Pons (tissue), 1 donor: Measurements from ENCODE around the gene LRMDA.
"Not testable (repeated sequence)": the region's sequence is repeated elsewhere in the genome, so short reads cannot be mapped to it uniquely, and the experiment has no call there.

Experiments used
- DNase-seq: peaks from one replicate; pipeline ENCODE4 v3.0.0-alpha.2; 2016; ENCODE audit warnings: low spot score

LRMDA gene

DNA sequence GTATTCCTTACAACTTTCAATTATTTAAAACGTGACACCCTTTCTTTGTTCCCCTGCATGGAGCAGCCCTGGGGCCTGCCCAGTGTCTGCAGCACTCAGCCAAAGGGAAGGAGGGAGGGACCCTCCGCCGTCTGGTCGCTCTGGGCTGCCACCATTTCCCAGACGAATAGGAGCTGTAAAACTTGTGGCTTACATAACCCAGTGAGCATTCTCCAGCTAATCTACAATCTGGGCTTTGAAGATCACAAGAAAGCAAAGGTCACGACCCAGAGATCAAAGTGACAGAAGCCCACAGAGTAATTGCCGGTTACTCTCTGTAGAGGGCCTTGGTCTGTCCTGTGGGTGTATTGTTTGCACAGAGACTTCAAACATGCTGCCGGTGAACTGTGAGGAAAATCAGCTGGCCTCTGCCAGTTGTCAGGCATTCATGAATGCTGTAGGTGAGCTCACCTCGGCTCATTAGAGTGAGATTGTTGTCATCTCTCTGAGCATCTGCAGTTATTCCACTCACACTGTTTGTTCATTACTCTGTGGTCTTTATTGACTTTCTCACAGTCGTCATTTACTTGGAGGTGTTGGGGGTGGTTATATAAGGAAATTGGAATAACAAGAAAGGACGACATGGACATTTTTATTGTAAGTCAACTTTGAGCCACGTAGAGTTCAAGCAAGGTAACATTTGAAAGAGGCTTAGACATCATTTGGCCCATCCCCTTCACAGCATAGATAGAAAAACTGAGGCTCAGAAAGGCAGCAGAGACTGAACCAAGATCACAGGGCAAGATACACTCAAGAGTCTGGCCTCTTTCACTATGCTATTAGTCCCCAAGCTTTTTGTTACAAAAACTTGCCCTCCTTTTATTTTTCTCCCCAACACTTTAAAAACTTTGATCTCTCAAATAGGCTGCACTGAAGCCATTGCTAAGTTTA lies 619.8 kb downstream of the LRMDA start:
- no peak for DNase-seq

DNA sequence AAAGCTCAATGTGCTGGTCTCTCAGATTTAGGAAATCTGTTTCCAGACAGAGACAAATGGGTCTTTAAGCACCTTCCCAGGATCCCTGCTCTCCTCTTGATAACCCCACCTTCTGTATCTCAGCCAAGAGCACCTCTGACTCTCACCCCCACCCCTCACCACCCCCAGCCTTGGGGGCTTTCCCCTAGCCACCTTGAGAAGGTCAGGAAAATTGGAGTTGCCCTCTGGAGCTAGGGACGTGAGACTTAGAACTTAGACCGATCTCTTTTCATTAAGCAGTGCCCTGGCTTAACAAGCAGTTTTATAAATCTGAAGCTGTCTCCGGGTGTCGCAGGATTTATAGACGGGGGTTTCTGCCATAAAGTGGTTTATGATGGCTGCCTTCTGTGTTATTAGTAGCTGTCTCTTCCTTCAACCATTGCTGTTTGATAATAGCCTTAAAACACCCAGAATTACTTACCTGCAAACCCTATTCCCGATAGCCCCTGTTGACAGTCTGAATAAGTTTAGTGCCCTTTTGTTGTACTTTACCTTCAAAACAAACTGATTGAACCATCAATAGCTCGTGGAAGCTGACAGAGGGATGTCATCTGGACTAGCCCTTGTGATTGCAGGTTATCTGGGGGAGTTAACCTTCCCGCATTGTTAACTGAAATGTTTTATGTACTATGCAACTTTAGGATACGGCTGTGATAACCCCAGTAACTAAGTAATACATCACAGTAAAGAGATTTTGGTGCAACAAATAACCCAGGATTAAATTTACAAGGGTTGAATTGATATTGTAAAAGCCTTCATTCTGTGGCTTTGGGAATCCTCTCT lies 621.5 kb downstream of the LRMDA start:
- no peak for DNase-seq

DNA sequence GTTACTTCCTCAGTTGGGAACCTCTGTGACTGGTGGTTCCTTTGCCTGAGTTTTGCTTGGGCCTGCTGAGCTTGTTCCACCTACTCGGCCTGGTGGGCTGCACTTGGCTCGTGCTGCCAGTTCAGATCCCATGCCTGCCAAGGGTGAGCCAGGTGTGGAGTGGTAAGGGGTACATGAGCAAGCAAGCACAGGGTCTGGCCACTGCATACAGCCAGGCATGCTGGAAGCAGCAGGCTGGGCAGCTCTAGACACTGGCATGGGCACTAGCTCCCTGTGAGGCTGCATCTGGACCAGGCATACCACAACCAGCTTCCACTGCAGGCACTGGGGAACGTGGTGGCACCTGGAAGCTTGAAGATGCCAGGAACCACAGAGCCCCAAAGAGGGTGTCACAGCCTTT lies 624.0 kb downstream of the LRMDA start:
- DNase-seq, result no peak

DNA sequence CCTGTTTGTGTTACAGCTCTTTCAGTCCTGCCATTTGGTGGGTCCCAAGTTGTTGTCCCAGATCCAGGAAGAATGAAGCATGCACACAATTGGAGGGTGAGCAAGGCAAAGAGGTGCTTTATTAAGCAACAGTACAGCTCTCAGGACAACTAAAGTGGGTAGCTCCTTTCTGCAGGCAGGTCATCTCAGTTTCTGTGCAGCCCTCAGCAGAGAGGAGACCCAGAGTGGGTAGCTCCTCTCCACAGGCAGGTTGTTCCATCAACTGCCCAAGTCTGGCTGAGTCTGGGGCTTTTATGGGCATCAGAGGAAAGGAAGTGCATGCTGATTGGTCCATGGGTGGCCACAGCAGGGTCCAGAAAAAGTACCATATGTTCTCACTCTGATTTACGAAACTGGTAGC lies 624.5 kb downstream of the LRMDA start:
- no peak for DNase-seq

DNA sequence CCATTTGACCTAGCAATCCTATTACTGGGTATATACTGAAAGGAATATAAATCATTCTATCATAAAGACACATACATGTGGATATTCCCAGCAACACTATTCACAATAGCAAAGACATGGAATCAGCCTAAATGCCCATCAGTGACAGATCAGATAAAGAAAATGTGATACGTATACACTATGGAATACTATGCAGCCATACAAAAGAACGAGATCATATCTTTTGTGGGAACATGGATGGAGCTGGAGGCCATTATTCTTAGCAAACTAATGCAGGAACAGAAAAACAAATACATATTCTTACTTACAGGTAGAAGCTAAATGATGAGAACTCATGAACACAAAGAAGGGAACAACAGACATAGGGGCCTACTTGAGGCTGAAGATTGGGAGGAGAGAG lies 629.6 kb downstream of the LRMDA start:
- DNase-seq, result not testable (repeated sequence)

DNA sequence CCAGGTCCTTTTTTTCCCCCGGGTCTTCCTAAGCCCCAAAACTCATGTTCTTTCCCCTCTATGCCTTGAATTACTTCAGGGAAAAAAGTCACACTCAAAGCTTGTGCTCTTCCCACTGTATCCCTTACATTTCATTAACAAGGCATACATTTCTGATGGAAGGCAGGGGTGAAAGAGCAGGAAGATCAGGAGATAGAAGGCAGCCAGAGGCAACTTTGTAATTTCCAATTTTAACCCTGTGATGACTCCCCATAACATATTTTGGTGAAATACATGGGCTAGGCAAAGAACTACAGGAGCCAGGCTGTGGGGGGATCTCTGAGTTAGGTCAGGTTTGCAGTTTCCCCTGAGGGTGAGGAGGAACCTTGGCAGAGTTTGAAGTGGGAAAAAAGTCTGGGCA lies 635.0 kb downstream of the LRMDA start:
- no peak for DNase-seq

DNA sequence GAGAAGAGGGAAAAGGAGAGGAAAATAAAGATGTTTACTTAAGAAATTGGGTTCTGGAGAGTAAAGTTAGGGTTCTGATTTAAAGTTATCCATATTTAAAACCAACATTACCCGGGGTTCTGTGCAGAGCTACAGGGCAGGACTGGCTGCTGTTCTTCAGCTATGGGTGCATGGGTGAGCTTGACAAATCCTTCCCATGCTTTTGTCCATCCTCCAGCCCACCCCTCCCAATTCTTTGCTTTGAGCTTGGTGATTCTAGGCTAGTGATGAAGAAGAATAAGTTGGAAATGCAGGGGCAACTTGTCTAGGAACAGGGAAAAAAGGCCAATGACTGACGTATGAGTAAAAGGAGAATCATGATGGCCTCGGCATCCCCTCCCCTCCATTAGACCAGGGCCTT lies 636.0 kb downstream of the LRMDA start:
- no peak for DNase-seq

DNA sequence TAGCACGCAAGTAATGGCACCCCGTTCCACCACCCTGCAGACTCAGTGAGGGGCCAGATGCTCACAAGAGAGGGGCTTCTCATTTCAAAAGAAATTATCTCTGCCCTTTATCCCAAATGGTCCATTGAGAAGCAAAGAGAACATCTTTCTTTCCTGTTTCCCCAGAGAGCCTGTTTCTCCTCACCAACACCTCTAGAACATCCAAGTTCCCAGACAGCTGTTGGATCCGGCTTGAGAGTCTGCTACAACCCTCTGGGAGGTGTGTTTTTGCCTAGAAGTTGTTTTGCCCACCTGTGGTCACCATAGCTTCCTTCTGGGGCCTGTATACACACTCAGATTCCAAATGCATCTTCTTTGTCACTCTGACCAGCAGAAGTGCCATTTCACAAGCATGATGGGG lies 637.4 kb downstream of the LRMDA start:
- DNase-seq, result no peak

DNA sequence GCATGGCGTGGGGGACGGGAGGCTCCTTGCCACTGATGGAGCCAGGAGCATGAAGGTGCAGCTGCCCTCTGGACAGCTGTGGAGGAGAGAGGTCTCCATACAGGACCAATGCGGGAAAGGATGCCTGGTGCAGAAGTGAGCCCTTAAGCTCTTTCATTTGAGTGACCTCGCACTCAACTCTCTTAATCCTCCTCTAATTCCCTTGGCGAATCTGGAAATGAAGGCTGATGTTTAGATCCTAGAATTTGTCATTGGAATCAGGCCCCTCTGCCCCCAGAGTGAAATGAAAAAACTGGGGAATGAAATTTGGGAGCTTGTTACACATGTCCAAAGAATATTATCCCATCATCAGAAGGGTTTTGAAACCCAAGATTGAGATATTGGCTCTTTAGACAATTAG lies 639.5 kb downstream of the LRMDA start:
- no peak for DNase-seq

DNA sequence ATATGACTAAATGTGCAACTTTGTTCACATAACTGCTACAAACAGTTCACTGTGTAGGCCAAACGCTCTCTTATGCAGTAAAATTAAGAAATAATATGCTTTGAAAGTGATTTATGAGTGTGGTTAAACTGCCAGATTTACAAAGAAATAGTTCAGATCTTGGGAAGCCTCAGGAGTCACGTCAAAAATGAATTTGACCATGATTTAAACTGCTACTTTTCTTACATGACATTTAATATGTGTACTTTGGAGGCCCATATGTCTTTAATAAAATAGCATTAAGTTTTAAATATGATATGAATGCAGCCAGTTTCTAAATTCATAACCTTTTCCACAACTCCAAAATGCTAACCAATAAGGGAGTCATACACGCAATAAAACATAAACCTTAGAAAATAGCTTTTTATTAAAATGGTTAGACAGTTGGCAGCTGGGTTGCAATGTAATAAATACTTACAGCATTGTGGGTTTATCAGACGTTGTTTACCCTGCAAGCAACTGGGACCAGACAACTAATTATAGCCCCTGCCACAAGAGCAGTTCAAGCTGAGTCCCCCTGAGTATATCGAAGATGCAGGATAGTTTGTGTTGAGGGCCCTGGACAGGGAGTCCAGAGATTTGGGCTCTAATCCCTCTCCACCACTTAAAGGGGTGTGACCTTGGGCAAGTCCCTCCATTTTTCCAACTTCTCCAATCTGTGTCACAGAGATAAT lies 640.4 kb downstream of the LRMDA start:
- DNase-seq, result no peak

DNA sequence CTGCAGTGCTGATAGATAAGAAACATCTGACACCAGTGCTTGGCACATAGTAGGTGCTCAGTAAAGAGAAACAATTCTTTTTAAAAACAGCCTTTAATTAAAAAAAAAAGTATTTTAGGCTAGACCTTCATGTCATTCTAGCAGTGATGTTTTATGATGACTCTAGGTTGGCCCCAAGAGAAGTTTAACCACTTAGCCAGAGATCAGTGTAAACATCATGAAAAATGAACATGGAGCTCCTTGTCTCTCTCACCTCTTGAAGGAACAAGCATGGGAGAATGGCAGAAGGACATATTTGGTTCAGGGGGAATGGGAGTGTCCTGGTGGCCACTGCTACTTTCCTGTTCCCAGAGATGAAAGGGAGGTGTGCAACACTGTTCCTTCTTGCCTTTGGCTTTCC lies 641.0 kb downstream of the LRMDA start:
- DNase-seq, result no peak

DNA sequence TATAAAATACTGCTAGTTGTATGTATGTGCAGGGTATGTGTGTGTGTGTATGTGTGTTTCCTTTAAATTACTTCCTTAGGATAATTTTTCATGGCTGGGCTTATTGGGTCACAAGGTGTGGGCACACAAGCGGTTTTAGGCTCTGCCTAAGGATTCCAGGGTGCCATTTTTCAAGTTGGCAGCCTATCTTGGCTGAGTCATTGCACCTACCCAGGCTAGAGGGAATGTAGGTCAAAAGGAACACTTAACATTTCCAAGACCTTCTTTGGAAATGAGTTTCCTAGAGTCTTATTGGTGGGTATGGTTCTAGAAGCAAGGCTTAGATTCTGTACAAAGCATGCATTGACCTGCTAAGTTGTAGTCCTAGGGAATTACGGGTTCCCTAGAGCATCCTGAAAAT lies 642.1 kb downstream of the LRMDA start:
- no peak for DNase-seq

DNA sequence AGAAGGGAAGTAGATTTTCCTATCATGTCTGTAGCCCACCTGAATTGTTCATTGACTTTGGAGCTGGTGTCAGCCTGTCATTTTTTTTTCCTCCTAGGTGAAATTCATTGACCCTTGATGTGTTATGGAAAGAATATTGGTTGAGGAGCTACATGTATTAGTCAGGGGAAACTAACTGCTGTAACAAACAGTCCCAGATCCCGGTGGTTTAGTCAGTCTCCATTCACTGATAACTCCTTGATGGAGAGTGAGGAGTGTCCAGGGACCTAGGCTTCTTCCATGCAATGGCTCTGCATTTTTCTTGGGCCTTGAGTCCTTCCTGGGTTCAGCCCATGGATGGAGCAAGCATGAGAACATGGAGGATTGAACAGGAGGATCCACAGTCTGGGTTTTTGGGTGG lies 643.2 kb downstream of the LRMDA start:
- DNase-seq, result no peak

DNA sequence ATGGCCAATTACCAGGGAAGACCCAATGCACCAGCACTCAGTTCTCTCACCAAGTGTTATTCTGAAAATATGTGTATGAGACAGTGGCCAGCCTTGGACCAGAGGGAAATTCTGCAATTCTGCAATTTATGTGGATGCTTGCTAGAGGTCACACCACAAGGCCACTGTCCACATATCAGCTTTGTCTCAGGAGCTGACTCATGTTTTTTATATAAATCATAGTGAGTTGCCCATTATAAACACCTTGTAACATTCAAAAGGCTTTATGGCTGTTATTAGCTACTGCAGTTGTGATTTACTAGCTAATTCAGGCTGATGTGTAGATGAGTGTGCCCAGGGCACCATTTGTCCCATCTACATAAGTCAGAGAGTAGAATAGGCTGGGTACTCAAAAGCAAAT lies 649.0 kb downstream of the LRMDA start:
- DNase-seq, result no peak

DNA sequence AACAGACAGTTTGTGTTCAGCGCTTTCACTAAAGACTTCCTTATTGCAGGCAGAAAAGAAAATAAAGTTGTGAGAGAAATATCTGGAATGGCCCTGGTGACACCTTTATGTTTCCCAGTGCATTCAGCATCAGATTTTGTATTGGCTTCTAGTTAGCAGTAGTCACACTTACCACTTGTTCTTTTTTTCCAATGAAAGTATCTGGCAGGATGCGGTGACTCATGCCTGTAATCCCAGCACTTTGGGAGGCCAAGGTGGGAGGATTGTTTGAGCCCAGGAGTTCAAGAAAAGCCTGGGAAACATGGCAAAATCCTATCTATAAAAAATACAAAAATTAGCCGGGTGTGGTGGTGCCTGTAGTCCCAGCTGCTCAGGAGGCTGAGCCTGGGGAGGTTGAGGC lies 649.6 kb downstream of the LRMDA start:
- DNase-seq, result no peak

DNA sequence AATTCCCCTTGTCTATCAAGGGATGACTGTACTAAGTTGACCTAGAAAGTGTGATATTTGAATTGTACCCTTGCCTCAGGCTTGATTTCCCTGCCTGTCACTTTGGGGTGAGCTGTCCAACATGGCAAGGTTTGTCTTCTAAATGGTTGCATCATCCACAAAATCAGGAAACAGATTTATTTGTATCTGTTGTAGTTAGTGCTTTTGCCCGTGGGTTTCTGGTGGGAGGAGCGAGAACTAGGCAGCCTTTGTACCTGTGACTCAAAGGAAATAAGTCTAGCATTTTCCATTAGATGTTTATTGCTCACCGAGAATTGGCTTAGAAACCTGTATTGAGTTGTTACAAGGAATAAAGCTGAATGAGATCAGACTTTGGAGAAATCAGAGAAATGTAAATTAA lies 650.8 kb downstream of the LRMDA start:
- DNase-seq, result no peak

DNA sequence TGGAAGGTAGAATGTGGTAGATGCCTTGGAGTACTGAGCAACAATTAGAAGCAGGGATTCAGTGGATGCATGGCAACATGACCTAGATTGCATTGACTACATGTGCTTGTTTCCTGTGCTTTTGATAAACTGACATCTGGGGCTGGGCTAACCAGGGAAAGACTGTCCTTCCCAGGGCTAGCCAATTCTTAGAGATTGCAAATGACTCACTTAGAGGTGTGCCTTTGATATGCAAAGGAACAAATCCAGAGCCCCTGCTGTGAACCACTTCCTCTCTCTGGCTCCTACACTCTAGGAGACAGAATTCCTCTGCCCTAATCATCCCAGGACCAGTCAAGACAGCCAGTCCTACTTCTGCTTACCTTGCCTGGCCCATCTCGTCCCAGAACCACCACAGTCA lies 651.5 kb downstream of the LRMDA start:
- DNase-seq, result no peak

DNA sequence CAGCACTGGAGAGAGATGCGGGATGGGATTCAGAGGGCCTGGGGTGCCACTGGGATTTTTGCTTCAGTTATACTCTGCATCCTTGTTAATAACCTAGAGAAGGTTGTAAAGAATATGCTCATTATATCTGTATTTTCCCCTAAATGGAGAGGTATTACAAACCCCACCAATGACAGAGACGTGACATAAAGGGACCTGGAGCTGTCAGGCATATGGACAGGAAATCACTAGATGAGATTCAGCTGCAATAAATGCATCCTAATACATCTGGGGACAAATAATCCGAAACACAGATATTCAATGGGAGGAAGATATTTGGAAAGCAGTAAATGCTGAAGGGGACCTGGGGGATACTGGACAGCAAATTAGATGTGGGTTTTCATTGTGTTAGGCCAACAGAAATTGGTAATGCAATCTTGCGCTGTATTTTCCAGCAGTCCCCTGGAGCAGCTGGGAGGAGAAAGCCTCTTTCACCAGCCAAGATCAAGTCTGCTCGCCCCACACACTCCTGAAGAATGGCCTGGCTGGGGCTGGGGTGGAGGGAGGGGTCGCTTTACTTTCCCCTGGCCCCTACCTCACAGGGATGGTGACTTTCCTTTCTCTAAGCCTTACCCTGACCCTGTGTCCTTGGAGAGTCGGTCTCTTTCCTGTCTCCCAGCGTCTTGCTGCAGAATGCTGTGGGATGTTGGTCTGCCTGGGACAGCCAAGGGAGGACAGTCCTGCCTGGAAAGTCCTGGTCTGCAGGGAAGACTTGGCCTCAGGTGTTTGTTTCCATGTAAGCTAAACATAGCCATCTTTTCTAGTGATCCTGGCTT lies 653.8 kb downstream of the LRMDA start:
- DNase-seq, result no peak

DNA sequence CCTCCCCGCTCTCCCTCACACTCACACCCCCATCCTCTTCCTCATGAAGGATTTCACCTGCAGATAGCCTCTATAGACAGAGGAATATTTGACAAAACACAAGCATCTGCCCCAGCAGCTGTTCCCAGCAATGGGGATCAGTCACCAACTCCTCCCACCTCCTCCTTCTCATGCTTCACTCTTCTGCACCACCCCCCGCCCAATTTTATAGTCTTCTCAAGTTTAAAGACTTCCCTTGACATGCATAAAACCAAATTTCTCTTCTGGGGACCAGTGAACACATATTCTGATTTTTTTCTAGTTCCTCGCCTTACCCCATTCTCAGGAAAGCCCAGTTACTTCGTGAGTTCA lies 654.4 kb downstream of the LRMDA start:
- no peak for DNase-seq

DNA sequence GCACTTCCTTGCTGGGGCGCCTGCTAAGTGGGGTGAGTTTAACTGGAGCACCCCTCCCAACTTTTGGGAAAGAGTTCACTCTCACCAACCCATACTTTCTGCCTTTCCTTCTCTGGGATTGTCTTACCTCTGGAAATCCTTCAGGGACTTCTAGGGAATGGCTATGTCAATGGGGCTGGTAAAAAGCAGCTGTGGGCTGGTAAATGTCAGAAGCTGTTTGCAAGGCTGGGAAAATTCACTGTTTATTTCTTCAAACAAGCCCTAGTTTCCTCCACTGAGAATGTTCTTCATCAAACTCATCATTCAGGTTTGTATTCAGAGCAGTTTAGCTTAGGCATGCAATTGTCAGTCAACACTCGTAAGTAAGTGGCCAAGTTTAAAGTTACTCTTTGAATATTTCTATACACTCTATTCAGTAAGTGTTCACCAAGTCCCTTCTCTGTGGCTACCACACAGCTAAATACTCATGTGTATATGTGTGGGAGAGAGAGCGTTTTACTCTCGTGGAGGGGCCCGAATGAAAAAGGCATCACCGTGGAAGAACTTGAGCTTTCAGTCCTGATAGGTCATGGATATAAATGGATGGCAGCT lies 654.8 kb downstream of the LRMDA start:
- DNase-seq, result no peak
